PC-9 (cell line): Measurements from ENCODE around the gene NDE1. TPM values are rescaled to one million over a fixed set of nuclear protein-coding genes. Genes with fewer than 3 reads are reported as not detected.

Source experiments
- BruUV-seq: library from RNA; stranded (reverse); fragments of 400-500 nt; replicated peaks from 2 replicates; lab custom pipeline; 2021; lab: Mats Ljungman, UMichigan
- CTCF ChIA-PET: fragments of 300-600 bp; sonication (Branson Sonifier 250); formaldehyde crosslinking; loops from one replicate; lab custom pipeline; 2022; ENCODE audit warnings: antibody characterized with exemption; lab: Charles Lee
- POLR2A ChIA-PET: fragments of 300-600 bp; sonication (Branson Sonifier 250); formaldehyde crosslinking; loops from one replicate; lab custom pipeline; 2022; ENCODE audit warnings: antibody characterized with exemption; ENCODE audit not compliant: unreplicated experiment; lab: Charles Lee
- DNase-seq, 2 experiments: peaks; one replicate each; pipeline versions ENCODE4 v3.0.0 to v3.0.0-alpha.2; 2015 to 2022; ENCODE audit warnings: mixed read lengths in 1 of 2
- H2AFZ ChIP-seq: fragments of 200-600 bp; sonication (generic); 2 replicates; pipeline ENCODE4 v1.8.1; 2017; ENCODE audit warnings: antibody characterized with exemption
- H3F3A ChIP-seq: fragments of 200-600 bp; sonication (generic); 2 replicates; pipeline ENCODE4 v1.8.1; 2017; ENCODE audit warnings: antibody characterized with exemption, mild to moderate bottlenecking, low read depth; ENCODE audit not compliant: insufficient read depth
- H3K27ac ChIP-seq: fragments of 200-600 bp; sonication (generic); 2 replicates; pipeline ENCODE4 v1.6.1; 2016; ENCODE audit warnings: mixed run types
- H3K27me3 ChIP-seq: fragments of 200-600 bp; sonication (generic); 2 replicates; pipeline ENCODE4 v1.6.1; 2016; ENCODE audit warnings: low read depth, mixed run types; ENCODE audit not compliant: insufficient read depth
- H3K36me3 ChIP-seq: fragments of 200-600 bp; sonication (generic); 2 replicates; pipeline ENCODE4 v1.6.1; 2016; ENCODE audit warnings: low read depth, mixed run types
- H3K4me1 ChIP-seq: fragments of 200-600 bp; sonication (generic); replicated peaks from 2 replicates; pipeline ENCODE4 v1.6.1; 2016; ENCODE audit warnings: mixed run types; ENCODE audit not compliant: insufficient read depth
- H3K4me2 ChIP-seq: fragments of 200-600 bp; sonication (generic); 2 replicates; pipeline ENCODE4 v1.6.1; 2017; ENCODE audit warnings: mixed run types
- H3K4me3 ChIP-seq: fragments of 200-600 bp; sonication (generic); 2 replicates; pipeline ENCODE4 v1.6.1; 2016; ENCODE audit warnings: mixed run types
- H3K79me2 ChIP-seq: fragments of 200-600 bp; sonication (generic); 2 replicates; pipeline ENCODE4 v1.6.1; 2017; ENCODE audit warnings: low read depth, mixed run types
- H3K9me2 ChIP-seq: fragments of 200-600 bp; sonication (generic); 2 replicates; pipeline ENCODE4 v1.8.1; 2017; ENCODE audit warnings: mild to moderate bottlenecking; ENCODE audit not compliant: insufficient read depth
- H3K9me3 ChIP-seq: fragments of 200-600 bp; sonication (generic); 2 replicates; pipeline ENCODE4 v1.8.1; 2016; ENCODE audit warnings: low read depth; ENCODE audit not compliant: insufficient read depth
- H4K20me1 ChIP-seq: fragments of 200-600 bp; sonication (generic); 2 replicates; pipeline ENCODE4 v1.8.1; 2017; ENCODE audit not compliant: insufficient read depth
- CTCF ChIP-seq: fragments of 200-600 bp; sonication (generic); conservative IDR thresholded peaks from 2 replicates; pipeline ENCODE4 v1.6.1; 2017; ENCODE audit warnings: mixed run types, antibody characterized with exemption, mild to moderate bottlenecking, moderate library complexity
- EZH2 ChIP-seq: fragments of 200-600 bp; sonication (generic); IDR thresholded peaks from 2 replicates; pipeline ENCODE4 v1.8.0; 2017; ENCODE audit warnings: antibody characterized with exemption, low read depth
- intact Hi-C: fragments of 100-400 bp; cut with micrococcal nuclease; formaldehyde crosslinking; loops from one replicate; pipeline ENCODE4 v1.10.0; 2022; ENCODE audit not compliant: unreplicated experiment
- total RNA-seq: library from RNA; stranded (reverse); gene quantifications from 2 replicates; pipeline ENCODE4 v1.2.3, GENCODE V29; 2021

Gene NDE1
- total RNA-seq, 1 experiment from 2014 or later = 119 TPM

GRCh38 chr16:15705064-15705565, 55.1 kb downstream of the NDE1 start:
- POLR2A ChIA-PET = no interaction called here

GRCh38 chr16:15707332-15707731, 57.3 kb downstream of the NDE1 start:
- Histone ChIP-seq H3K9me3 (no peaks in the 10 kb centered on the region), H3K36me3 (no peaks in the 10 kb centered on the region), H3K4me1 (no peaks in the 10 kb centered on the region), H3K4me2 (no peak overlapping the region), H4K20me1 (no peaks in the 10 kb centered on the region; the same call in 1 of the 2 replicates), H2AFZ (no peak overlapping the region), H3K4me3 (no peak overlapping the region), H3K79me2 (no peaks in the 10 kb centered on the region), H3K27ac (no peak overlapping the region), H3K27me3 (no peaks in the 10 kb centered on the region), H3K9me2 (no peaks in the 10 kb centered on the region), H3F3A (no peaks in the 10 kb centered on the region)
- ChIA-PET CTCF (interaction anchor here (0.7 kb wide), 1 partner anchor 321 kb away, joined by 25 read pairs; no protein-coding TSS in a partner anchor), POLR2A (interaction anchor here (0.7 kb wide), 1 partner anchor 47 kb away, joined by 3 read pairs; no protein-coding TSS in a partner anchor)
- no peak for TF ChIP-seq CTCF
- no peak for TF ChIP-seq EZH2
- DNase-seq = no peak
- BruUV-seq = no TSS peak
- intact Hi-C loops = no loop called here

More at GRCh38 chr16:15705064-15705565, 55.1 kb downstream of the NDE1 start:
- Histone ChIP-seq H3K36me3 (no peaks in the 10 kb centered on the region), H3K27ac (no peak overlapping the region), H2AFZ (no peak overlapping the region), H3K4me1 (no peaks in the 10 kb centered on the region), H3K79me2 (no peaks in the 10 kb centered on the region), H3K4me2 (no peak overlapping the region), H3K9me3 (no peaks in the 10 kb centered on the region), H3K4me3 (no peak overlapping the region), H4K20me1 (no peaks in the 10 kb centered on the region; the same call in 1 of the 2 replicates), H3F3A (no peaks in the 10 kb centered on the region), H3K9me2 (no peaks in the 10 kb centered on the region), H3K27me3 (no peaks in the 10 kb centered on the region)
- TF ChIP-seq CTCF = no peak
- TF ChIP-seq EZH2 = no peak
- intact Hi-C loops = no loop called here
- CTCF ChIA-PET = no interaction called here
- no TSS peak for BruUV-seq
- no peak for DNase-seq

GRCh38 chr16:15708096-15708495, 58.1 kb downstream of the NDE1 start:
- TF ChIP-seq CTCF (no peak), EZH2 (no peak)
- Histone ChIP-seq H3K4me2 (no peak overlapping the region), H3K36me3 (no peaks in the 10 kb centered on the region), H3K27me3 (no peaks in the 10 kb centered on the region), H3F3A (no peaks in the 10 kb centered on the region), H3K4me3 (no peak overlapping the region), H3K4me1 (no peaks in the 10 kb centered on the region), H2AFZ (no peak overlapping the region), H3K9me3 (no peaks in the 10 kb centered on the region), H3K27ac (no peak overlapping the region), H4K20me1 (no peaks in the 10 kb centered on the region; the same call in 1 of the 2 replicates), H3K9me2 (no peaks in the 10 kb centered on the region), H3K79me2 (no peaks in the 10 kb centered on the region)
- no peak for DNase-seq
- BruUV-seq = no TSS peak
- ChIA-PET CTCF (no interaction called here), POLR2A (interaction anchor here (0.7 kb wide), 1 partner anchor 47 kb away, joined by 3 read pairs; no protein-coding TSS in a partner anchor)
- intact Hi-C loops = no loop called here
